Endometrial microvascular endothelial cells (primary cell): ENCODE data around the gene PLXNC1. TPM values are rescaled to one million over a fixed set of nuclear protein-coding genes. Genes with fewer than 3 reads are reported as not detected.

Source experiments
- in situ Hi-C: cut with HindIII; loops from 2 replicates; pipeline ENCODE4 v1.10.0; 2017; ENCODE audit warnings: low sequenced_read_pairs, low pct_unique_long_range_greater_than_20kb; ENCODE audit errors: inconsistent ontology term
- total RNA-seq: library from RNA; depleted of rRNA; stranded (reverse); fragments of >200 nt; gene quantifications from one replicate; pipeline ENCODE4 v1.2.3, GENCODE V29; 2015; ENCODE audit errors: inconsistent ontology term

The PLXNC1 gene
- total RNA-seq = 0.09 TPM

GRCh38 chr12:94147991-94148738, at the start of gene PLXNC1:
Gene PLXNC1 (plus strand): TSS chr12:94148577. CDS start chr12:94148972, 395 bp downstream.
- in situ Hi-C loops = loop anchor here (10.0 kb wide), 1 partner anchor 287 kb away; no protein-coding TSS in a partner anchor

GRCh38 chr12:94099191-94099590, 49.2 kb upstream of the PLXNC1 start:
- in situ Hi-C loops = no loop called here

- in situ Hi-C loops = no loop called here
Measured at GRCh38 chr12:94099632-94100031, 48.7 kb upstream of the PLXNC1 start.

- in situ Hi-C loops = no loop called here
Measured at GRCh38 chr12:94100211-94100627, 48.2 kb upstream of the PLXNC1 start.

- in situ Hi-C loops = no loop called here
Measured at GRCh38 chr12:94100990-94101737, 47.2 kb upstream of the PLXNC1 start.

GRCh38 chr12:94101738-94102660, 46.4 kb upstream of the PLXNC1 start:
- in situ Hi-C loops = no loop called here

GRCh38 chr12:94103986-94104385, 44.4 kb upstream of the PLXNC1 start:
- in situ Hi-C loops = no loop called here

GRCh38 chr12:94107910-94108309, 40.5 kb upstream of the PLXNC1 start:
- in situ Hi-C loops = no loop called here

GRCh38 chr12:94109160-94109559, 39.2 kb upstream of the PLXNC1 start:
- in situ Hi-C loops = no loop called here

GRCh38 chr12:94110258-94110657, 38.1 kb upstream of the PLXNC1 start:
- in situ Hi-C loops = no loop called here

- in situ Hi-C loops = no loop called here
Measured at GRCh38 chr12:94111302-94111701, 37.1 kb upstream of the PLXNC1 start.

GRCh38 chr12:94112121-94112520, 36.3 kb upstream of the PLXNC1 start:
- in situ Hi-C loops = no loop called here

GRCh38 chr12:94114166-94114565, 34.2 kb upstream of the PLXNC1 start:
- in situ Hi-C loops = no loop called here

GRCh38 chr12:94116191-94116590, 32.2 kb upstream of the PLXNC1 start:
- in situ Hi-C loops = no loop called here

- in situ Hi-C loops = no loop called here
Measured at GRCh38 chr12:94121886-94122285, 26.5 kb upstream of the PLXNC1 start.

GRCh38 chr12:94122591-94122990, 25.8 kb upstream of the PLXNC1 start:
- in situ Hi-C loops = no loop called here

GRCh38 chr12:94123127-94123526, 25.2 kb upstream of the PLXNC1 start:
- in situ Hi-C loops = no loop called here

- in situ Hi-C loops = no loop called here
Measured at GRCh38 chr12:94126067-94126466, 22.3 kb upstream of the PLXNC1 start.
